ENCODE data around the gene IPO4. TPM values are rescaled to one million over a fixed set of nuclear protein-coding genes. Genes with fewer than 3 reads are reported as not detected.

Gene IPO4
- total and polyA plus RNA-seq, 10 of the 15 experiments (the other 5 are each of a cell fraction or from before 2014, with no cell fraction given) = 7.8 to 139 (median 37.6) TPM

- Histone ChIP-seq H3K36me3 (ENCODE audit: control insufficient read depth in 2 of 2, insufficient read depth in 2 of 2, low read length in 1 of 2) (peaks cover 25 to 55% of the 10 kb centered on the region in 2 experiments), H3K27ac (ENCODE audit: control insufficient read depth, insufficient read depth) (no peak overlapping the region), H3K27me3 (replicated peaks in 1 of 2; ENCODE audit: control insufficient read depth in 2 of 2, insufficient read depth in 2 of 2, low read length in 1 of 2) (no peaks in the 10 kb centered on the region), H4K20me1 (ENCODE audit: control insufficient read depth, insufficient read depth) (no peaks in the 10 kb centered on the region), H3K4me2 (ENCODE audit: control insufficient read depth, insufficient read depth) (no peak overlapping the region), H3K9ac (ENCODE audit: control insufficient read depth, insufficient read depth, low read length) (no peak overlapping the region), H2AFZ (ENCODE audit: control insufficient read depth, low read depth, low read length) (no peak overlapping the region), H3K4me1 (ENCODE audit: control insufficient read depth, insufficient read depth, low read length) (0 out of 2 replicates have a peak, but pooled peaks cover 4% of the 10 kb centered on the region), H3K9me3 (replicated peaks; ENCODE audit: control insufficient read depth, insufficient read depth, low read length) (no peaks in the 10 kb centered on the region), H3K79me2 (ENCODE audit: control insufficient read depth, insufficient read depth, low read length) (peaks cover 14% of the 10 kb centered on the region), H3K4me3 (no peak overlapping the region)
- intact Hi-C loops (cut with micrococcal nuclease; ENCODE audit: unreplicated experiment) = no loop called here
- CTCF ChIA-PET = no interaction called here
- SMC1A ChIA-PET (ENCODE audit: uncharacterized antibody, unreplicated experiment) = interaction anchor here (0.9 kb wide), 1 partner anchor 13 kb away, joined by 3 read pairs; the partner anchor contains the start of gene TM9SF1
- WGBS (ENCODE audit: insufficient coverage, insufficient replicate concordance, low lambda C conversion rate, missing lambda C conversion rate) = 98% methylated on average over 14 of the region's 15 CpGs
- TF ChIP-seq BRCA1 (IDR thresholded peaks at IDR 0.05; ENCODE audit: low read depth, low read length) (no peak), POLR2A (IDR thresholded peaks at IDR 0.05; ENCODE audit: low read depth, low read length) (peak; percentile 74), POLR2AphosphoS5 (IDR thresholded peaks at IDR 0.05; ENCODE audit: low read length) (peak; percentile 50; the same call in 1 of the 2 replicates)
- DNase-seq (ENCODE audit: low read depth, low spot score) (no peak), FAIRE-seq (no peak), ATAC-seq (no peak)
- in situ Hi-C loops (cut with MboI) = no loop called here
- RAD21 ChIA-PET (ENCODE audit: unreplicated experiment) = interaction anchor here (0.5 kb wide), 1 partner anchor 21 kb away, joined by 3 read pairs; no protein-coding TSS in a partner anchor
- POLR2A ChIA-PET = no interaction called here
- no TSS peak for BruUV-seq (replicated peaks)
Observed at GRCh38 chr14:24183014-24183481, 5.6 kb downstream of the IPO4 start.

DNA sequence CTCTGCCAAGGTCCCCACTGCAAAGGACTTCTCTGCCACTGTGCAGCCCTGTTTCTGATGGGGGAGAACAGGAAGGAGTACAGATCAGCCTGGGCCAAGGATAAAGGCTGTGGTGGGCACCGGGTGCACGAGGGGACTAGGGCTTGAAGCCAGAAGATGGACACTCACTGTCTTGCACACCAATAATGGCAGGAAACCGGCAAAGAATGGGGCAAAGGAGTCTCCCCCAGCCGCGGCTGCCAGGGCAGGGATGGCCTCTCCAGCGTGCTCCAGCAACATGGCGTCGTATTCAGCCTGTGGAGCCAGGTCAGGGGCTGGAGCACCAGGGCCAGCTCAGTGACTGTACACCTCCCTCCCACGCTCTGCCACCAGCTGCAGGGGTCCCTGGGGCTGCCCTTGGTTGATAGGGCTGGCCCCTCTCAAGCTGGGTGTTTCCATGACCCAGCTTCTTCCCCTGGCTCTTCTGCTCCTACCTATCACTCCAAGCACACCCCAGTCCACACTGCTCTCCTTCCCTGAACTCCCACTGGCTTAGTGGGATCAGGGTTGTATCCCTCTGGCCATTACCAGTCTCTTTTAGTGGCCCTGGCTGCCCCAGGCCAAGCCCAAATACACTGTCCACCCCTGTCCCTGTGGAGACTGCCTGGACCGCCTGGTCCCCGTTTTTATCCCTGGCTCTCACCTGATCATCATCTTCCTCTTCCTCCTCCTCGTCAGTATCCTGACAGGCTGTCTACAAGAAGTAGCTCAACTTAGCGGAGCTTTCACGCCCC is 6.3 kb downstream of the IPO4 start:
- Histone ChIP-seq H4K20me1 (ENCODE audit: control insufficient read depth, insufficient read depth) (no peaks in the 10 kb centered on the region), H3K4me3 (no peak overlapping the region), H3K27me3 (replicated peaks in 1 of 2; ENCODE audit: control insufficient read depth in 2 of 2, insufficient read depth in 2 of 2, low read length in 1 of 2) (no peaks in the 10 kb centered on the region), H3K9me3 (replicated peaks; ENCODE audit: control insufficient read depth, insufficient read depth, low read length) (no peaks in the 10 kb centered on the region), H3K4me2 (ENCODE audit: control insufficient read depth, insufficient read depth) (no peak overlapping the region), H3K36me3 (ENCODE audit: control insufficient read depth in 2 of 2, insufficient read depth in 2 of 2, low read length in 1 of 2) (peaks cover 25 to 57% of the 10 kb centered on the region in 2 experiments), H3K4me1 (ENCODE audit: control insufficient read depth, insufficient read depth, low read length) (no peaks in the 10 kb centered on the region), H3K9ac (ENCODE audit: control insufficient read depth, insufficient read depth, low read length) (no peak overlapping the region), H3K79me2 (ENCODE audit: control insufficient read depth, insufficient read depth, low read length) (peaks cover 7% of the 10 kb centered on the region), H2AFZ (ENCODE audit: control insufficient read depth, low read depth, low read length) (no peak overlapping the region), H3K27ac (ENCODE audit: control insufficient read depth, insufficient read depth) (no peak overlapping the region)
- in situ Hi-C loops (cut with MboI) (no loop called here), intact Hi-C loops (cut with micrococcal nuclease; ENCODE audit: unreplicated experiment) (no loop called here)
- SMC1A ChIA-PET (ENCODE audit: uncharacterized antibody, unreplicated experiment) = interaction anchor here (0.9 kb wide), 1 partner anchor 13 kb away, joined by 3 read pairs; the partner anchor contains the start of gene TM9SF1
- RAD21 ChIA-PET (ENCODE audit: unreplicated experiment) = interaction anchor here (0.5 kb wide), 1 partner anchor 20 kb away, joined by 3 read pairs; no protein-coding TSS in a partner anchor
- BruUV-seq (replicated peaks) = no TSS peak
- ATAC-seq (no peak; the same call in 2 of the 3 replicates), FAIRE-seq (no peak), DNase-seq (ENCODE audit: low read depth, low spot score) (no peak)
- POLR2A ChIA-PET = interaction anchor here (1.6 kb wide), 1 partner anchor 21 kb away, joined by 6 read pairs; the partner anchor contains the start of gene IRF9
- WGBS (ENCODE audit: insufficient coverage, insufficient replicate concordance, low lambda C conversion rate, missing lambda C conversion rate) = 92% methylated on average over 14 of the region's 14 CpGs
- no peak for TF ChIP-seq EP300 (IDR thresholded peaks at IDR 0.05; ENCODE audit: borderline replicate concordance in 1 of 2, control insufficient read depth in 1 of 2, low read depth in 2 of 2, low read length in 2 of 2)
- 0 out of 2 replicates have a peak, but pooled peaks have one; percentile 13 for TF ChIP-seq YY1 (IDR thresholded peaks at IDR 0.05; ENCODE audit: low read depth, low read length)
- TF ChIP-seq POLR2AphosphoS5 (IDR thresholded peaks at IDR 0.05; ENCODE audit: low read length) = peak; percentile 34
- TF ChIP-seq MTA3 (IDR thresholded peaks at IDR 0.05; ENCODE audit: borderline replicate concordance, low read length) = 0 out of 2 replicates have a peak, but pooled peaks have one; percentile 2
- no peak for TF ChIP-seq PAX8 (IDR thresholded peaks at IDR 0.05)
- TF ChIP-seq CBFB (IDR thresholded peaks at IDR 0.05; ENCODE audit: low read depth) = peak; percentile 6; the same call in 1 of the 2 replicates
- no peak for TF ChIP-seq NBN (IDR thresholded peaks at IDR 0.05)
- CTCF ChIA-PET = no interaction called here

Measured in GM12878 (cell line).